ENCODE measurements around the gene COL6A5. TPM values are rescaled to one million over a fixed set of nuclear protein-coding genes. Genes with fewer than 3 reads are reported as not detected.
"Not testable (repeated sequence)": the region's sequence is repeated elsewhere in the genome, so short reads cannot be mapped to it uniquely, and the experiment has no call there.

COL6A5 gene
- total and polyA plus RNA-seq, 9 donors: 0.04 to 0.07 (median 0.05) TPM; not detected in 6

DNA sequence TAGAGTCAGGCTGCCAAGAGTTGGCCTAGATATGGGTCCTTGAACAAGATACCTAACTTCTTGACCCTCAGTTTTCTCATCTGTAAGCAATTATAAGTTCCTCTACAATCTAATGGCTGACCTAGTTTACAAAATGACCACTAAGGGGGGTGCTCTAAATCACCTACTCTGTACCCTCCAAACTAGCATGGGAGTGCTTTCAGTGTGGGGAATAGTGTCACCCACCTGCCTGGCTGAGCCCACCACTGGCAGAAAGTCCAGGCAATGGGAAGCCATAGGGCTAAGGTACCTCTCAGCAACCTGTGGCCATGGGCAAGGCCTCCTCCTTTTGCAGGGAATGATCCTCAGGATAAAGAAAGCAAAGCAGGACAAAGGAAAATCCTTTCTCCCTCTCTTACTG, 58.9 kb downstream of the COL6A5 start:
- no peak for DNase-seq
- intact Hi-C loops (cut with DNase I): no loop called here
- Histone ChIP-seq H3K36me3 (no peaks in the 10 kb centered on the region), H3K27ac (no peak overlapping the region), H3K4me1 (ENCODE audit: insufficient read depth) (no peaks in the 10 kb centered on the region), H3K27me3 (no peaks in the 10 kb centered on the region), H3K9me3 (no peaks in the 10 kb centered on the region), H3K4me3 (no peak overlapping the region)
- TF ChIP-seq, protein P1, sequence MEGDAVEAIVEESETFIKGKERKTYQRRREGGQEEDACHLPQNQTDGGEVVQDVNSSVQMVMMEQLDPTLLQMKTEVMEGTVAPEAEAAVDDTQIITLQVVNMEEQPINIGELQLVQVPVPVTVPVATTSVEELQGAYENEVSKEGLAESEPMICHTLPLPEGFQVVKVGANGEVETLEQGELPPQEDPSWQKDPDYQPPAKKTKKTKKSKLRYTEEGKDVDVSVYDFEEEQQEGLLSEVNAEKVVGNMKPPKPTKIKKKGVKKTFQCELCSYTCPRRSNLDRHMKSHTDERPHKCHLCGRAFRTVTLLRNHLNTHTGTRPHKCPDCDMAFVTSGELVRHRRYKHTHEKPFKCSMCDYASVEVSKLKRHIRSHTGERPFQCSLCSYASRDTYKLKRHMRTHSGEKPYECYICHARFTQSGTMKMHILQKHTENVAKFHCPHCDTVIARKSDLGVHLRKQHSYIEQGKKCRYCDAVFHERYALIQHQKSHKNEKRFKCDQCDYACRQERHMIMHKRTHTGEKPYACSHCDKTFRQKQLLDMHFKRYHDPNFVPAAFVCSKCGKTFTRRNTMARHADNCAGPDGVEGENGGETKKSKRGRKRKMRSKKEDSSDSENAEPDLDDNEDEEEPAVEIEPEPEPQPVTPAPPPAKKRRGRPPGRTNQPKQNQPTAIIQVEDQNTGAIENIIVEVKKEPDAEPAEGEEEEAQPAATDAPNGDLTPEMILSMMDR (IDR thresholded peaks at IDR 0.05): no peak
- TF ChIP-seq POLR2A (IDR thresholded peaks at IDR 0.05): no peak
- no peak for TF ChIP-seq EP300 (IDR thresholded peaks at IDR 0.05)

DNA sequence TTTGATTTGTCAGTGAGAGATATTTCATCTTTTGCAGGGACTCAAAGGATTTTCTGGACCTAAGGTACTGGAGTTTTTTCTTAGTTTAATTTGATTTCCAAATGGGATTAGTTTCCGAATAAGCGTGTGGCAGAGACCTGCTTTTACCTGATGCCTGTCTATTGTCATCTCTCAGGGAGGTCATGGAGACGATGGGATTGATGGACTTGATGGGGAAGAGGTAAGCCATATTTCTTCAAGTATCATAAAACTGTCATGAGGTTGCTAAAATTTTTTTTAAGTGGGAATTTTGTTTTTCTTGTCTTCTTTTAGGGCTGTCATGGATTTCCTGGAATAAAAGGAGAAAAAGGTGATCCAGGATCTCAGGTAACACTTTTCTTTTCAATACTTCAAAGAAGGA, 60.5 kb downstream of the COL6A5 start:
- no peak for DNase-seq
- Histone ChIP-seq H3K36me3 (no peaks in the 10 kb centered on the region), H3K27ac (no peak overlapping the region), H3K9me3 (no peaks in the 10 kb centered on the region), H3K4me1 (ENCODE audit: insufficient read depth) (no peaks in the 10 kb centered on the region), H3K27me3 (no peaks in the 10 kb centered on the region), H3K4me3 (no peak overlapping the region)
- intact Hi-C loops (cut with DNase I): no loop called here
- TF ChIP-seq, protein P1 (IDR thresholded peaks at IDR 0.05): no peak
- TF ChIP-seq POLR2A (IDR thresholded peaks at IDR 0.05) (no peak), EP300 (IDR thresholded peaks at IDR 0.05) (no peak)
- WGBS, 3 donors: 63 to 71% (median 67%) methylated on average over 3 of the region's 3 CpGs

DNA sequence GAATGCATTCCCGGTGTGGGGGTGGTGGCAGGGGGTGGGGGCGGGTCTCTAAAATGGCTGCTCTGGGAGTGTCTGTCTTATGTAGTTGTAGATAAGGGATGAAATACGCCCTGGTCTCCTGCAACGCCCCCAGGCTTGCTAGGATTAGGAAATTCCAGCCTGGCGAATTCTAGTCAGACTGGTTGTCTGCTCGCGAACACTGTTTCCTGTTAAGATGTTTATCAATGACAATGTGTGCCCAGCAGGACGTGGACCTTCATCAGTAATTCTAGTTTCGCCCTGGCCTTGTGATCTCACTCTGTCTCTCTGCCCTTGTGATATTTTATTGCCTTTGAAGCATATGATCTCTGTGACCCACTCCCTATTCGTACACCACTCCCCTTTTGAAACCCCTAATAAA, 62.8 kb downstream of the COL6A5 start:
- H3K4me1 ChIP-seq (ENCODE audit: insufficient read depth); H3K27ac ChIP-seq; H3K9me3 ChIP-seq; H3K27me3 ChIP-seq; DNase-seq; intact Hi-C loops (cut with DNase I); H3K36me3 ChIP-seq; H3K4me3 ChIP-seq: not testable (repeated sequence)
- 65 to 74% (median 66%) methylated on average over 10 of the region's 10 CpGs for WGBS, 3 donors

DNA sequence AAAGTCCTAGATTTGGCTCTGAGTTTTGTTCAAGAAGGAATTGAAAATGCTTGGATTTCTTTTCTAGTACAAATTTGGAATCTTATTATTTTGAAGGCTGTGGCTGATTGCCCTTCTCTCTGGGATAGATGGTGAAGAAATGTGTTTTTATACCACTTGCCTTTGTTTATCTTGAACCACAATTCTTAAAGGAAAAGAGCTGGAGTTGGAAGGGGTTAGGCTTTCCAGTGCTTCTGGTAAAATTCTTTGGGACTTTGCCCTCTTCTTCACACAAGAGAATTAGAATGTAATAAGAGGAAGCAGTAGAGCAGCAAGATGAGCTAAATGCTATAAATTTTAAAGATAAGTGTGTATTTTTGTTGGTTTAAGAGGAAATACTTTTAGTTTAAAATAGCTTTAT, 65.8 kb downstream of the COL6A5 start:
- H3K27me3 ChIP-seq: no peaks in the 10 kb centered on the region
- TF ChIP-seq, protein P1 (IDR thresholded peaks at IDR 0.05): no peak
- TF ChIP-seq POLR2A (IDR thresholded peaks at IDR 0.05) (no peak), EP300 (IDR thresholded peaks at IDR 0.05) (no peak)
- no peak overlapping the region for H3K27ac ChIP-seq
- H3K36me3 ChIP-seq: no peaks in the 10 kb centered on the region
- no peaks in the 10 kb centered on the region for H3K4me1 ChIP-seq (ENCODE audit: insufficient read depth)
- no peak for DNase-seq
- H3K9me3 ChIP-seq: no peaks in the 10 kb centered on the region
- no peak overlapping the region for H3K4me3 ChIP-seq
- intact Hi-C loops (cut with DNase I): no loop called here

DNA sequence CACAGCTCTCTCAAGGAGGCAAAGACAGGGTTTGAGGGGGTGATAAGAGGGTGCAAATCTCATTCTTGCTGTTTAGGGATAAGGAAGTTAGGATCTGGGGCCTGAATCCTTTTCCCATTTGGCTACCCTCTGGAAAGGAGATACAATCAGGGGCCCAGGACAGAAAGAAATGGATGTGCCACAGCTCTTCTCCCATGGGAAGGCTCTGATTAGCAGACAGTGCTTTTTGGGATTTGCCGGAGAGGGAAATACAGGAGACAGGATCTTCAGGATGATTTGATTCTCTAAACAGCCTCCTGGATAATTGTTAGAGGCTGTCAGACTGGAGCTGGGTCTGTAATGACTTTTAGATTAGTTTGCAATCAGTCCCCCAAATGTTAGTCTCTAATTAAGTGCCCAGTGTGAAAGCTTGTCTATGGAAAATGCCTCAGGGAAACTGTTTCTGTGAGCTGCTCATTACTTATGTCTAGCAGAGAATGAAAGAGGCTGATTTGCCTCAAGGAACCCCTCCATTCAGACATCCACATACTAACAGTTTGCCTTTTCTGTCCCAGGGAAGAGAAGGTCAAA, 67.6 kb downstream of the COL6A5 start:
- H3K27ac ChIP-seq: no peak overlapping the region
- no peaks in the 10 kb centered on the region for H3K36me3 ChIP-seq
- H3K4me3 ChIP-seq: no peak overlapping the region
- intact Hi-C loops (cut with DNase I): no loop called here
- no peaks in the 10 kb centered on the region for H3K27me3 ChIP-seq
- 0 to 45% (median 34%) methylated on average over 1 of the region's 1 CpG for WGBS, 3 donors
- no peak for DNase-seq
- H3K9me3 ChIP-seq: no peaks in the 10 kb centered on the region
- TF ChIP-seq, protein P1 (IDR thresholded peaks at IDR 0.05): no peak
- no peak for TF ChIP-seq POLR2A (IDR thresholded peaks at IDR 0.05)
- no peak for TF ChIP-seq EP300 (IDR thresholded peaks at IDR 0.05)
- no peaks in the 10 kb centered on the region for H3K4me1 ChIP-seq (ENCODE audit: insufficient read depth)

Measured in ovary (tissue), 9 donors.